Measurements from ENCODE around the gene LMF2. TPM values are rescaled to one million over a fixed set of nuclear protein-coding genes. Genes with fewer than 3 reads are reported as not detected.

Gene LMF2
- total and polyA plus RNA-seq, 2 of the 8 experiments (the other 6 are each of a cell fraction or from before 2014, with no cell fraction given): 34.3 to 62.9 TPM

- DNase-seq (ENCODE audit: low read depth in 1 of 2, low spot score in 2 of 2) (no peak), FAIRE-seq (no peak)
- H3K18ac ChIP-seq (ENCODE audit: extremely low read depth, low read length): no peak overlapping the region; the same call in 1 of the 2 replicates
- H3K27me3 ChIP-seq (replicated peaks in 1 of 4; ENCODE audit: control insufficient read depth in 3 of 4, extremely low read depth in 1 of 4, insufficient read depth in 3 of 4, low read length in 3 of 4): peaks cover 1 to 17% (median 13%) of the 10 kb centered on the region in 4 experiments; a peak in 6 of 7 replicates
- H4K5ac ChIP-seq (ENCODE audit: insufficient read length, low read depth, low read length): no peak overlapping the region
- H3K4ac ChIP-seq (replicated peaks; ENCODE audit: insufficient read length, low read depth, low read length): no peak overlapping the region
- H2AK5ac ChIP-seq (ENCODE audit: low read depth, low read length): no peak overlapping the region
- no peak overlapping the region for H2BK15ac ChIP-seq (ENCODE audit: low read length)
- H2BK20ac ChIP-seq (ENCODE audit: low read length): no peak overlapping the region
- H3K9me3 ChIP-seq (ENCODE audit: insufficient read depth in 2 of 2, low read depth in 1 of 2, low read length in 1 of 2): no peaks in the 10 kb centered on the region
- CTCF ChIA-PET (ENCODE audit: partially characterized antibody): interaction anchor here (1.1 to 5.6 kb wide), 6 partner anchors 8 to 212 kb away, joined by 3 to 54 read pairs (median 3); no protein-coding TSS in a partner anchor
- no peak overlapping the region for H3K56ac ChIP-seq (replicated peaks; ENCODE audit: insufficient read length, low read depth, low read length)
- no peak overlapping the region for H3K23ac ChIP-seq (ENCODE audit: insufficient read length)
- peaks cover 4% of the 10 kb centered on the region; the same call in 1 of the 2 replicates for H3K23me2 ChIP-seq (ENCODE audit: low read depth, low read length)
- POLR2A ChIA-PET (ENCODE audit: partially characterized antibody): interaction anchor here (0.6 to 4.8 kb wide), 14 partner anchors 8 to 55 kb away, joined by 3 to 21 read pairs (median 6); no protein-coding TSS in a partner anchor
- 0 out of 8 replicates have a peak, but pooled peaks cover 0 to 2% (median 0%) of the 10 kb centered on the region in 4 experiments for H3K36me3 ChIP-seq (ENCODE audit: control insufficient read depth in 2 of 4, insufficient read depth in 4 of 4, low read length in 3 of 4)
- H3K79me2 ChIP-seq (ENCODE audit: control insufficient read depth in 1 of 2, insufficient read depth in 2 of 2, low read length in 2 of 2): no peaks in the 10 kb centered on the region
- H4K8ac ChIP-seq (ENCODE audit: extremely low read depth, insufficient read depth, low read length): no peak overlapping the region
- WGBS, 2 experiments (ENCODE audit: extremely low coverage in 1 of 2, insufficient coverage in 1 of 2, insufficient read length in 1 of 2, insufficient replicate concordance in 2 of 2, low coverage in 1 of 2, low lambda C conversion rate in 2 of 2, missing lambda C conversion rate in 1 of 2): 88% methylated on average over 27 of the region's 31 CpGs; no CpG with 5 or more reads in 1 of the 2 experiments
- H4K20me1 ChIP-seq (replicated peaks in 1 of 2; ENCODE audit: control insufficient read depth in 1 of 2, insufficient read depth in 2 of 2, low read length in 2 of 2): peaks cover 0 to 3% of the 10 kb centered on the region in 2 experiments
- peak overlapping the region; percentile 41 for H4K91ac ChIP-seq (replicated peaks; ENCODE audit: insufficient read length, low read length)
- H3K27ac ChIP-seq (ENCODE audit: low read depth, low read length): no peak overlapping the region
- H2BK120ac ChIP-seq (replicated peaks; ENCODE audit: low read depth, low read length): no peak overlapping the region
- H2BK12ac ChIP-seq (ENCODE audit: low read depth, low read length): no peak overlapping the region; the same call in 1 of the 2 replicates
- H3K79me1 ChIP-seq (ENCODE audit: low read depth, low read length): no peaks in the 10 kb centered on the region
- H3K4me2 ChIP-seq (ENCODE audit: insufficient read depth in 1 of 2, low read depth in 2 of 2, low read length in 2 of 2): no peak overlapping the region
- H3K4me1 ChIP-seq (replicated peaks in 1 of 4; ENCODE audit: control insufficient read depth in 3 of 4, insufficient read depth in 4 of 4, low read length in 3 of 4): peaks cover 0 to 5% (median 0%) of the 10 kb centered on the region in 4 experiments; a peak in 4 of 7 replicates
- H3K14ac ChIP-seq (ENCODE audit: insufficient read length): no peak overlapping the region
- no peak overlapping the region for H2AFZ ChIP-seq (ENCODE audit: low read length)
- no peak overlapping the region for H3K4me3 ChIP-seq (ENCODE audit: extremely low read depth in 1 of 4, insufficient read depth in 2 of 4, low read depth in 3 of 4, low read length in 4 of 4)
- H3K9ac ChIP-seq (replicated peaks in 1 of 4; ENCODE audit: extremely low read depth in 1 of 4, low read depth in 3 of 4, low read length in 3 of 4): no peak overlapping the region
- 0 out of 2 replicates have a peak overlapping the region, but pooled peaks have one; percentile 4 for H2BK5ac ChIP-seq (ENCODE audit: low read depth, low read length)
- TF ChIP-seq BCL11A (IDR thresholded peaks at IDR 0.05; ENCODE audit: low read depth in 2 of 2, low read length in 2 of 2) (no peak), KDM4A (IDR thresholded peaks at IDR 0.05; ENCODE audit: low read depth, low read length, severe bottlenecking) (no peak), TCF12 (IDR thresholded peaks at IDR 0.05; ENCODE audit: low read depth, low read length) (no peak), SIX5 (IDR thresholded peaks at IDR 0.05; ENCODE audit: low read depth, low read length) (no peak), CBX8 (IDR thresholded peaks at IDR 0.05; ENCODE audit: borderline replicate concordance, low read depth, low read length) (no peak), JUND (IDR thresholded peaks at IDR 0.05; ENCODE audit: low read length) (no peak), SP4 (IDR thresholded peaks at IDR 0.05; ENCODE audit: low read length) (no peak), CTCF (IDR thresholded peaks at IDR 0.05; ENCODE audit: control extremely low read depth in 1 of 3, insufficient read depth in 1 of 3, low read depth in 1 of 3, low read length in 3 of 3) (no peak)
These were observed 23.3 kb downstream of the LMF2 start for GRCh38 chr22:50483977-50484853.

Measured in H1 (cell line).